ENCODE results near the gene MEGF11.

DNA sequence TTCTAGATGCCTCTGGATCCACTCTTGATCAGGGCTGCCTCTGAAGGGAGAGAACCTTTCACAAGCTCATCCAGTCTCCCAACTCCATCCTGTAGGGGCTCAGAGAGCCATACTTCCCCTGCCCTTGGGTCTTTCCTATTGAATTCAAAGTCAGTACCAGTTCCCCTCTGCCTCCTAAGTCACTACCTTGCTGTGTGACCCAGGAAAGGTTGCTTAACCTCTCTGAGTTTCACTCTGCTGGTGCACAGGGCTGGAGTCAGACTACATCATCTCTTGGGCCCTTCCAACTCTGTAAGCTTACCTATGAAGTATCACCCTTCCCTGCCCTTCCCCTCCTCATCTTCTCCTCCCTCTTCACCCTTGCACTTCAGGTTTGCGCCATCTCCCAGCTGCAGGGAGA, 117.9 kb downstream of the MEGF11 start:
- TF ChIP-seq TCF7L2 (IDR thresholded peaks at IDR 0.05; ENCODE audit: borderline replicate concordance, extremely low read depth, insufficient read depth, insufficient read length) (no peak), POLR2AphosphoS5 (IDR thresholded peaks at IDR 0.05; ENCODE audit: low read depth, low read length) (no peak), CEBPB (IDR thresholded peaks at IDR 0.05; ENCODE audit: low read depth) (no peak), EZH2phosphoT487 (IDR thresholded peaks at IDR 0.05; ENCODE audit: borderline replicate concordance) (no peak), ZFX (IDR thresholded peaks at IDR 0.05) (no peak), EZH2 (IDR thresholded peaks at IDR 0.05) (no peak), CTCF (IDR thresholded peaks at IDR 0.05 in 2 of 3, conservative IDR thresholded peaks at IDR 0.05 in 1 of 3; ENCODE audit: borderline replicate concordance in 1 of 3, insufficient read depth in 1 of 3, low read depth in 2 of 3, low read length in 2 of 3) (no peak), ATF3 (IDR thresholded peaks at IDR 0.05) (no peak), YY1 (IDR thresholded peaks at IDR 0.05; ENCODE audit: extremely low read depth, insufficient replicate concordance, low read depth, low read length) (no peak), JUND (IDR thresholded peaks at IDR 0.05) (no peak), SRF (IDR thresholded peaks at IDR 0.05; ENCODE audit: low read depth) (no peak), POLR2A (IDR thresholded peaks at IDR 0.05; ENCODE audit: borderline replicate concordance, extremely low read depth, insufficient read depth, insufficient read length) (no peak), MAX (IDR thresholded peaks at IDR 0.05) (no peak)
- TF ChIP-seq, protein P1, sequence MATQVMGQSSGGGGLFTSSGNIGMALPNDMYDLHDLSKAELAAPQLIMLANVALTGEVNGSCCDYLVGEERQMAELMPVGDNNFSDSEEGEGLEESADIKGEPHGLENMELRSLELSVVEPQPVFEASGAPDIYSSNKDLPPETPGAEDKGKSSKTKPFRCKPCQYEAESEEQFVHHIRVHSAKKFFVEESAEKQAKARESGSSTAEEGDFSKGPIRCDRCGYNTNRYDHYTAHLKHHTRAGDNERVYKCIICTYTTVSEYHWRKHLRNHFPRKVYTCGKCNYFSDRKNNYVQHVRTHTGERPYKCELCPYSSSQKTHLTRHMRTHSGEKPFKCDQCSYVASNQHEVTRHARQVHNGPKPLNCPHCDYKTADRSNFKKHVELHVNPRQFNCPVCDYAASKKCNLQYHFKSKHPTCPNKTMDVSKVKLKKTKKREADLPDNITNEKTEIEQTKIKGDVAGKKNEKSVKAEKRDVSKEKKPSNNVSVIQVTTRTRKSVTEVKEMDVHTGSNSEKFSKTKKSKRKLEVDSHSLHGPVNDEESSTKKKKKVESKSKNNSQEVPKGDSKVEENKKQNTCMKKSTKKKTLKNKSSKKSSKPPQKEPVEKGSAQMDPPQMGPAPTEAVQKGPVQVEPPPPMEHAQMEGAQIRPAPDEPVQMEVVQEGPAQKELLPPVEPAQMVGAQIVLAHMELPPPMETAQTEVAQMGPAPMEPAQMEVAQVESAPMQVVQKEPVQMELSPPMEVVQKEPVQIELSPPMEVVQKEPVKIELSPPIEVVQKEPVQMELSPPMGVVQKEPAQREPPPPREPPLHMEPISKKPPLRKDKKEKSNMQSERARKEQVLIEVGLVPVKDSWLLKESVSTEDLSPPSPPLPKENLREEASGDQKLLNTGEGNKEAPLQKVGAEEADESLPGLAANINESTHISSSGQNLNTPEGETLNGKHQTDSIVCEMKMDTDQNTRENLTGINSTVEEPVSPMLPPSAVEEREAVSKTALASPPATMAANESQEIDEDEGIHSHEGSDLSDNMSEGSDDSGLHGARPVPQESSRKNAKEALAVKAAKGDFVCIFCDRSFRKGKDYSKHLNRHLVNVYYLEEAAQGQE (IDR thresholded peaks at IDR 0.05; ENCODE audit: low read depth) = no peak
